ENCODE measurements around the gene SMURF2.

Gene SMURF2

GRCh38 chr17:64534187-64534586 is 127.9 kb downstream of the SMURF2 start:
- no peak for DNase-seq

DNA sequence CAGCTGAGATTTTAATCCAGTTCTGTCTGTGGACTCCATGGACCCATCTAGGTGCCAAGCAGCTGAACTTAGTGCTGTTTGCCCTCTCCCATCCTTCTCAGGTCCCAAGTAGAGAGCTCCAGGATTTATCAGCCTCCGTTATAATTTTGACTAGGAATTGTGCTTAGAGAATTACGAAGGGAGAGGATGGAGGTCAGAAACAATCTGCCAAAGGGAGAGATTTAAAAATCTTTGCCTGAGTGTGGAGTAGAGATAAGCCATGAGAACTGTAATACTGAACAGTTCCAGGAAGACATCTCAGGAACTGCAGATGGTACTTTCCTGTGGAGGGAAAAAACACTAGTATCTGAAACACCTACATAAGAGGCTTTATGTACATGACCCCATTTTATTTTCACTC is 128.3 kb downstream of the SMURF2 start:
- no peak for DNase-seq

GRCh38 chr17:64532409-64532808 is 129.7 kb downstream of the SMURF2 start:
- DNase-seq = no peak

DNA sequence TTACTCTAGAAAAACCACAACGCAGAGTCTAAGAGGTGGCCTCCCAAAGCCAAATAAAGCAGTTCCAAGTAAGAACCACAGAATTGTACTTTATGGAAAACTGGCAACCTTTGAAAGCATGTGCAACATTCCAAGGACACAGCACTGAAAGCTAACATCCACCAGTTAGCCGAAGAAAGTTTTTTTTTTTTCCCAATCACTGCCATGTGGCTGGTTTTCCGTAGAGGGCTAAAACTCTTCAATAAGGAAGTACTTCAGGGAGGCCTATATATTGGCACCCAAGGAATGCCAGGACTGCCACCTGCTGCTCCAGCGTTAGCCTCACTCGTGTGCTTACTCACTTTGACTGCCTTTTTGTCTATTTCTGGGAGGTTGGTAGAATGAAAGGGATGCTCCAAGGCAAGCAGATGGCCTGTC is 130.1 kb downstream of the SMURF2 start:
- DNase-seq = no peak

- DNase-seq = no peak
These were observed 132.9 kb downstream of the SMURF2 start for GRCh38 chr17:64529221-64529620.

DNA sequence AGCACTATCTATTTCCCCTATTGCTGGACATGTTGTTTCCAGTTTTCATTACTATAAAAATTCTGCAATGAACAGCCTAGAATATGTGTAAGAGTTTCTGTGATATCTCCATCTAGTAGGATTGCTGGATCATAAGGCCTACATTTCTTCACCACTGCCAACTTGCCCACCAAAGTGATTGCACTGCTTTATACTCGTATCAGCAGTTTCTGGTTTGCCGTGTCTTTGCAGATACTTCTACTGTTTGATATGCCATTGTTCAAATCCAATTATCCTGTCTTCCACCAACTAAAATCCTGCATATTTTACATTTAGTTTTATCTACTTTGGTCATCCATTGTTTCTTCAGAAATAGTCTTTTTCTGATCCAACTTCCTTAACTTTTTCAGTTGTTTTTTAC is 134.2 kb downstream of the SMURF2 start:
- no peak for DNase-seq

DNA sequence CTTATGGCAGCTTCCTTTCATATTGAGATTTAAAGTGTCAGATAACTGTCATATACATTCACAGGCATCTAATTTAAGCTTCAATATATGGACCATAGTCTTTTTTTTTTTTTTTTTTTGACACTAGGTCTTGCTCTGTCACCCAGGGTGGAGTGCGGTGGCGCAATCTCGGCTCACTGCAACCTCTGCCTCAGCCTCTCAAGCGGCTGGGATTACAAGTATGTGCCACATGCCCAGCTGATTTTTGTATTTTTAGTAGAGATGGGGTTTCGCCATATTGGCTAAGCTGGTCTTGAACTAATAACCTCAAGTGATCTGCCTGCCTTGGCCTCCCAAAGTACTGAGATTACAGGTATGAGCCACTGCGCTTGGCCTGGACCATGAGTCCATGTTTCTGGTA is 141.7 kb downstream of the SMURF2 start:
- no peak for DNase-seq

DNA sequence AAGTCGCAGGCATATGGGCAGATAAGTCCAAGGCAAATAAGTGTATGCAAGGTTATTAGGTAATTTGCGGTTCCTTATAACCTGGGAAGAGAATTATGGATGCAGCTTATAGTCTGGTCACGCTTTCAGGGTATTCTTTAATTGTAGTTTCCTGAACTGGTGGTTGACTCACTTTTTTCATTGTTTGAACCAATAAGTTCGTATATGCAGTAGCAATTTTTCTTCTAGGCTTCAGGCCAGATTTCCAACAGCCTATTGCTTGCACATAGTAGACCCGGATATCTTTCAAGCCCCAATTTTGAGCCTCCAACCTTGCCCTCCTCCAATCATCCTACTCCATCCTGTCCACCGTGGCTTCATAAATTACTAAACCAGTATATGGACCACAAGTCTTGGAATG is 142.5 kb downstream of the SMURF2 start:
- DNase-seq = no peak

DNA sequence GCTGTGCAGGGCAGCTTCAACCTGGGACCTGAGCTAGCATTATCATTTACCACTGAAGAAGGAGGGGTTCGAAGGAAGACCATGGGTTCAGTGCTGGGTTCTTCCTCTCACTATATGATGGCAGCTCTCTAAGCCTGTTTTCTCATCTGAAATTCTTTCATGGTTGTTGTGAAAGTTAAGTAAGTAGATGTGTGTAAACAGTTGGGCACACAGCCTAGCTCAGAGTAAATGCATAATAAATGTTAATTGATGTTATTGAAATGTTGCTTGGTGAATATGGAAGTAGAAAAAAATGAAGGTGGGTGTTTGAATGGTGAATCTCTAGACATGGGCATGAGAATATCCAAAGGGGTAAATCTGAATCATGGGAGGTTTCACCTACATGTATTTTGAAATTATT is 146.3 kb downstream of the SMURF2 start:
- DNase-seq = no peak

DNA sequence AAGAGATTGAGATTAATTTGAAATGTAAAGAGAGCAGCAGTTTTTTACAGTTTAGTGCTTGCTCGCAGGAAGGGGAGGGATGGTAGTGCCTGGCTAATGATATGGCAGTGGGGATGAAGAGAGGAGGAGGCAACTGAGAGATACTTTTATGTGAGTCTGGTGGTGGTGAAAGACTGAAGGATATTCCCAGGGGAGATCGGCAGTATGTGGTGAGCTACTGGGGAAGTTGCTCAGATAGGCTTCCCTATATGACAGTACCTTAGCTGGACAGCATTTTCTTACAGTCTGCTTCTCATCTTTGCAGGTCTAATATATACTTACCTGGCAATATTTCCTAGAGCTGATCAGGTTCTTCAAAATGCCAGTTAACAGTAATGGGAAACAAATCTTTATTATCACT is 146.7 kb downstream of the SMURF2 start:
- no peak for DNase-seq

DNA sequence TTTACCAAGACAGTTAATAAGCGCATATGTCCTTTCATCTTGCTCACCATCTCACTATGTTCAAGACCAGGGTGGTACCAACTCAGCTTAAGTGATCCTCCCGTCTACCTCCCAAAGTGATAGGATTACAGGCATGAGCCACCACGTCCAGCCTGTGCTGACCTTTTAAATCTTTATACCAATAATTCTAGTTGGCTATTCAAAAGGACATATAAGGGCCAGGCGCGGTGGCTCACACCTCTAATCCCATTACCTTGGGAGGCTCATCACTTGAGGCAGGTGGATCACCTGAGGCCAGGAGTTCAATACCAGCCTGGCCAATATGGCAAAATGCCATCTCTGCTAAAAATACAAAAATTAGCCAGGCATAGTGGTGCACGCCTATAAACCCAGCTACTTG is 152.9 kb downstream of the SMURF2 start:
- no peak for DNase-seq

DNA sequence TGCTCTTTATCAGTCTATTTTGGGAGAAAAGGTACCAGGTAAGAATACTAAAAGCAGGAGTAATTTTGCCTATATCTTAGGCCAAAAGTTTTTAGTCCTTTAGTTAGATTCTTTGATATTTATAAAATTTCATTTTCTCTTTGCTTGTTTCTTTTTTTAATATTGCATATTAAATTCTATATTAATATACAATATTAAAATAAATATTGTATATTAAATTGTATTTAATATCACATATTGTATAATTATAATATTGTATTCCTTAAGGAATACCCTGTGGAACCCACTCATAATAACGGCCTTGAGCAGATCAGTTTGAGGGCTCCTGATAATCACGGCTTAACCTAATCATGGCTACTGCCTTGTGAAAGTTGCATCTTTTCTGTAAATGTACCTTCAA is 153.4 kb downstream of the SMURF2 start:
- DNase-seq = no peak

DNA sequence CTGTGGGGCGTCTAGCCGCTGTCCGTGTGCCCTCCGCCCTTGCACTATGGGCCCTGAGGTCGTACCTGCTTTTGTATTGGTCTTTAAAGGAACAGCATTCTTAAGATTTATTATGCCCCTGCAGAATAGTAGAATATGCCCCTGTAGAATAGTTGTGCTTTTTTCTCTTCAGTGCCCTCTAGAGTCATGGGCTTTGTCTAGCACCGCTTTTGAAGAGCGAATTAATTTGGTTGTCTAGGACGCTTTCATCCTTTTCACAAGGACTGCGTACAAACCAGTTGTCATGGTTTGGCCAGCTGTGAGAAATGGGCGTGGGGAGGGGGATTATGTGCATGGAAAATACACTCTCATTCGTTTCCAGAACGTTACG is 154.7 kb downstream of the SMURF2 start:
- DNase-seq = no peak

- peak; percentile 98 to 99 (median 98) for DNase-seq
These were observed 155.3 kb downstream of the SMURF2 start, which contains the start of gene CEP95 for GRCh38 chr17:64506576-64507412. Gene CEP95, plus strand, starts transcription at chr17:64506977. Its CDS starts 121 bp downstream, at chr17:64507098.

- peak; percentile 98 to 99 (median 98) for DNase-seq
These were observed 155.9 kb downstream of the SMURF2 start, which contains the start of gene DDX5 for GRCh38 chr17:64506201-64506575. Gene DDX5, minus strand, starts transcription at chr17:64506289. Its CDS starts 170 bp downstream, at chr17:64506119.

GRCh38 chr17:64505340-64506200 is 156.5 kb downstream of the SMURF2 start:
- peak; percentile 63 to 83 (median 74) for DNase-seq

DNA sequence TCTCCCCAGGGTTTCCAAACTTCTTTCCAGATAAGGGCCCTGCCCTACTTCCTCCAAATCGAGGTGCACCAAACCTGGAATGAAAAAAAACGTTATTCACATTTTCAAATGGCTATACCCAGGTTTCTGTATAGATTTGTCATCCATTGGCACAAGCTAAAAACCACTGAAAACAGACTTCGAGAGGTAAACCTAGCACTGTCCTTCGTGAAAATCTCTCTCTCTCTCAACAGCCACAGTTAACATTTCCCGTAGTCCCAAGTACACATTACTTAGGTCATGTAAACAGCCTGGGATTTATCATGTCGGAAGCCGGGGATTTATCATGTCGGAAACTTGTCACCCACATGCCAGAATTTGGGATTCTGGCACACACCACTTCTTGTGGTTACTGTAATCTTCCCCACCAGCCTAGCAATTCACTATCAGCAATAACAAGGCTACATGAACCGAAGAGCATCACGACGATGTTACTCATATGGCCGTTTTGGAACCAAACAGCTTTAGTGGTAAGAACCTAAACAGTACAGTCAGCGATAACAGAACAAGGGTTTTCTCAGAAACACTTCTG is 157.3 kb downstream of the SMURF2 start:
- DNase-seq = no peak

- DNase-seq = no peak
These were observed 158.0 kb downstream of the SMURF2 start for GRCh38 chr17:64503821-64504768.

GRCh38 chr17:64503341-64503740 is 158.8 kb downstream of the SMURF2 start:
- DNase-seq = no peak

- no peak for DNase-seq
These were observed 159.3 kb downstream of the SMURF2 start for GRCh38 chr17:64502809-64503208.

- DNase-seq = no peak
These were observed 160.1 kb downstream of the SMURF2 start for GRCh38 chr17:64502021-64502420.

All from activated CD4-positive, CD25-positive, alpha-beta regulatory T cell (primary cell).